Upper lobe of left lung (tissue), 4 donors: ENCODE results near the gene SECISBP2L.

Source experiments
- POLR2A ChIP-seq, 4 donors: fragments of 450-650 bp; IDR thresholded peaks; one replicate each; pipeline ENCODE4 v1.5.1; 2016 to 2017; ENCODE audit warnings: antibody characterized with exemption in 4 of 4, mild to moderate bottlenecking in 2 of 4
- POLR2AphosphoS5 ChIP-seq, 2 donors: sonication (generic); formaldehyde crosslinking; IDR thresholded peaks; one replicate each; pipeline ENCODE4 v1.5.1; 2017; ENCODE audit warnings: antibody characterized with exemption in 2 of 2
- TF ChIP-seq, protein P1 (sequence below), 6 experiments: fragments of 450-650 bp in 4 of 6; fragments of 200-600 bp in 2 of 6; sonication (generic) in 2 of 6; IDR thresholded peaks; one replicate each; pipeline ENCODE4 v1.5.1; 2016 to 2019; ENCODE audit warnings: antibody characterized with exemption in 6 of 6

DNA sequence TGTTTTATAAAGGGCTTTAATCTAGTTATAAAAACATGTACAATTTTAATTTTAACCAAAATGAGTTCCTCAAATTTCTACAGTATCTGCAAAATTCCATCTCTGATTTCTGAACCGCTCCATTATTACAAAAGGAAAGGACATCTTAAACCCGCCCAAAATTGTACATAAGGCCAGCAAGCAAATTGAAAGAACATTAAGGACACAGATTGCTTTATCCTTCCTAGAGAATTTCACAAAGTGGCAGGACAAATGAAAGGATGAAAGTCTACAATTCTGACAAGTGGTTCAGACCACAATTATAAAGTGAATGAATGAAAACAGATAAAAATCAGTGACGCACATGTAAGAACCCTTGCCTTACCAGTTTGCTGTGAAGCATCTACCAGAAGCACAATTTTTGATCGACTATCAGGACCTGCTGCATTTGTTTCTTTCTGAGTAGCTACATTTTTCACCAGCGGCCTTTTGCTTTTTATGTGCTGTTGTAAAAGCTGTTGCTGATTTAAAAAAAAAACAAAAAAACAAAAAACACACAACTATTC, 13.6 kb downstream of the SECISBP2L start:
- TF ChIP-seq, protein P1, sequence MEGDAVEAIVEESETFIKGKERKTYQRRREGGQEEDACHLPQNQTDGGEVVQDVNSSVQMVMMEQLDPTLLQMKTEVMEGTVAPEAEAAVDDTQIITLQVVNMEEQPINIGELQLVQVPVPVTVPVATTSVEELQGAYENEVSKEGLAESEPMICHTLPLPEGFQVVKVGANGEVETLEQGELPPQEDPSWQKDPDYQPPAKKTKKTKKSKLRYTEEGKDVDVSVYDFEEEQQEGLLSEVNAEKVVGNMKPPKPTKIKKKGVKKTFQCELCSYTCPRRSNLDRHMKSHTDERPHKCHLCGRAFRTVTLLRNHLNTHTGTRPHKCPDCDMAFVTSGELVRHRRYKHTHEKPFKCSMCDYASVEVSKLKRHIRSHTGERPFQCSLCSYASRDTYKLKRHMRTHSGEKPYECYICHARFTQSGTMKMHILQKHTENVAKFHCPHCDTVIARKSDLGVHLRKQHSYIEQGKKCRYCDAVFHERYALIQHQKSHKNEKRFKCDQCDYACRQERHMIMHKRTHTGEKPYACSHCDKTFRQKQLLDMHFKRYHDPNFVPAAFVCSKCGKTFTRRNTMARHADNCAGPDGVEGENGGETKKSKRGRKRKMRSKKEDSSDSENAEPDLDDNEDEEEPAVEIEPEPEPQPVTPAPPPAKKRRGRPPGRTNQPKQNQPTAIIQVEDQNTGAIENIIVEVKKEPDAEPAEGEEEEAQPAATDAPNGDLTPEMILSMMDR (IDR thresholded peaks at IDR 0.05), result no peak
- no peak for TF ChIP-seq POLR2AphosphoS5 (IDR thresholded peaks at IDR 0.05)
- no peak for TF ChIP-seq POLR2A (IDR thresholded peaks at IDR 0.05)
